HFFc6 (cell line): ENCODE results near the gene KCNH5. TPM values are rescaled to one million over a fixed set of nuclear protein-coding genes. Genes with fewer than 3 reads are reported as not detected.

Experiments
- DNase-seq: peaks from one replicate; pipeline ENCODE4 v3.0.0-alpha.2; 2018
- H3K27ac Mint-ChIP-seq: 2 replicates; pipeline ENCODE4 v1.8.0; 2020; ENCODE audit warnings: mild to moderate bottlenecking, mixed read lengths
- H3K27me3 Mint-ChIP-seq: 2 replicates; pipeline ENCODE4 v1.8.0; 2021; ENCODE audit warnings: mild to moderate bottlenecking, moderate library complexity, mixed read lengths; ENCODE audit not compliant: insufficient read depth
- H3K36me3 Mint-ChIP-seq: 2 replicates; pipeline ENCODE4 v1.8.0; 2021; ENCODE audit warnings: low read depth, mixed read lengths
- H3K4me1 Mint-ChIP-seq: 2 replicates; pipeline ENCODE4 v1.8.0; 2020; ENCODE audit warnings: low read depth, mixed read lengths
- H3K4me3 Mint-ChIP-seq: 2 replicates; pipeline ENCODE4 v1.8.0; 2020; ENCODE audit warnings: mild to moderate bottlenecking, moderate library complexity, mixed read lengths
- H3K9me3 Mint-ChIP-seq: 2 replicates; pipeline ENCODE4 v1.8.0; 2020; ENCODE audit warnings: mild to moderate bottlenecking, mixed read lengths
- CTCF ChIP-seq: fragments of 200-600 bp; sonication (generic); IDR thresholded peaks from 2 replicates; pipeline ENCODE4 v1.5.0; 2021; ENCODE audit warnings: antibody characterized with exemption, mild to moderate bottlenecking
- total RNA-seq, 6 experiments: library from RNA; stranded (reverse); fragmentation: NEBNext Ultra II Directional; extraction: Animal tissue kit (Norgen Biotek cat#: 25700); gene quantifications; 2 replicates in 1 of 6; 3 replicates in 5 of 6; pipeline ENCODE4 v1.2.3, GENCODE V29; 2021

The KCNH5 gene
- total RNA-seq, 6 experiments from 2014 or later = not detected

- no peaks in the 10 kb centered on the region for H3K4me1 Mint-ChIP-seq
- H3K9me3 Mint-ChIP-seq = peaks cover 67% of the 10 kb centered on the region
- no peak overlapping the region for H3K27ac Mint-ChIP-seq
- peaks cover 5% of the 10 kb centered on the region; the same call in 1 of the 2 replicates for H3K36me3 Mint-ChIP-seq
- no peaks in the 10 kb centered on the region for H3K27me3 Mint-ChIP-seq
- no peak for DNase-seq
- H3K4me3 Mint-ChIP-seq = no peak overlapping the region
- no peak for TF ChIP-seq CTCF
These were observed 387.9 kb downstream of the KCNH5 start for GRCh38 chr14:62657376-62657775.

GRCh38 chr14:62655166-62655565, 390.1 kb downstream of the KCNH5 start:
- H3K27me3 Mint-ChIP-seq = no peaks in the 10 kb centered on the region
- no peak overlapping the region for H3K4me3 Mint-ChIP-seq
- peaks cover 46% of the 10 kb centered on the region for H3K9me3 Mint-ChIP-seq
- no peaks in the 10 kb centered on the region for H3K4me1 Mint-ChIP-seq
- no peak overlapping the region for H3K27ac Mint-ChIP-seq
- H3K36me3 Mint-ChIP-seq = peaks cover 5% of the 10 kb centered on the region; the same call in 1 of the 2 replicates
- TF ChIP-seq CTCF = no peak
- DNase-seq = no peak

- H3K4me3 Mint-ChIP-seq = no peak overlapping the region
- no peaks in the 10 kb centered on the region for H3K27me3 Mint-ChIP-seq
- peaks cover 43% of the 10 kb centered on the region for H3K9me3 Mint-ChIP-seq
- H3K27ac Mint-ChIP-seq = no peak overlapping the region
- TF ChIP-seq CTCF = no peak
- DNase-seq = no peak
- no peaks in the 10 kb centered on the region for H3K4me1 Mint-ChIP-seq
- peaks cover 5% of the 10 kb centered on the region; the same call in 1 of the 2 replicates for H3K36me3 Mint-ChIP-seq
These were observed 390.6 kb downstream of the KCNH5 start for GRCh38 chr14:62654641-62655040.

Other genes with a start within 250 kb of the KCNH5 start
- gene RHOJ, start 159.0 kb upstream of the KCNH5 start, total RNA-seq = 1 to 10 TPM; 6.1 to 8.3 (median 7.1) TPM